ENCODE data around the gene CFAP157.

Gene CFAP157

GRCh38 chr9:127706836-127707241, at the start of gene CFAP157:
Gene CFAP157 (plus strand): TSS chr9:127706988. CDS start chr9:127707032, 44 bp downstream.
- no peak for DNase-seq

GRCh38 chr9:127658428-127658827, 48.4 kb upstream of the CFAP157 start:
- DNase-seq: peak; percentile 27

- peak; percentile 97 for DNase-seq
Measured at GRCh38 chr9:127660886-127661741, 45.7 kb upstream of the CFAP157 start.

GRCh38 chr9:127662617-127663016, 44.2 kb upstream of the CFAP157 start:
- DNase-seq: no peak

- no peak for DNase-seq
Measured at GRCh38 chr9:127664324-127664677, 42.5 kb upstream of the CFAP157 start.

GRCh38 chr9:127664678-127665507, 41.9 kb upstream of the CFAP157 start:
- DNase-seq: peak; percentile 35

GRCh38 chr9:127667127-127667844, 39.5 kb upstream of the CFAP157 start:
- peak; percentile 31 for DNase-seq

- peak; percentile 21 for DNase-seq
Measured at GRCh38 chr9:127667906-127668305, 38.9 kb upstream of the CFAP157 start.

- DNase-seq: no peak
Measured at GRCh38 chr9:127673234-127673633, 33.6 kb upstream of the CFAP157 start.

- no peak for DNase-seq
Measured at GRCh38 chr9:127676638-127677037, 30.1 kb upstream of the CFAP157 start.

GRCh38 chr9:127679506-127679905, 27.3 kb upstream of the CFAP157 start:
- DNase-seq: no peak

GRCh38 chr9:127680226-127680625, 26.6 kb upstream of the CFAP157 start:
- DNase-seq: no peak

GRCh38 chr9:127680846-127681245, 25.9 kb upstream of the CFAP157 start:
- no peak for DNase-seq

- no peak for DNase-seq
Measured at GRCh38 chr9:127682351-127683136, 24.2 kb upstream of the CFAP157 start.

GRCh38 chr9:127683723-127684122, 23.1 kb upstream of the CFAP157 start:
- DNase-seq: no peak

GRCh38 chr9:127684576-127684975, 22.2 kb upstream of the CFAP157 start:
- no peak for DNase-seq

- DNase-seq: no peak
Measured at GRCh38 chr9:127686461-127687393, 20.1 kb upstream of the CFAP157 start.

GRCh38 chr9:127689329-127690000, 17.3 kb upstream of the CFAP157 start:
- no peak for DNase-seq

- DNase-seq: no peak
Measured at GRCh38 chr9:127690735-127691134, 16.1 kb upstream of the CFAP157 start.

GRCh38 chr9:127692071-127692470, 14.7 kb upstream of the CFAP157 start:
- no peak for DNase-seq

- no peak for DNase-seq
Measured at GRCh38 chr9:127693143-127693542, 13.6 kb upstream of the CFAP157 start.
